Hematopoietic multipotent progenitor cell treated with erythropoietin and hydrocortisone succinate and interleukin-3 and kit ligand, for 6 days (in vitro differentiated cells): ENCODE data around the gene OSBPL8.
"Not testable (repeated sequence)": the region's sequence is repeated elsewhere in the genome, so short reads cannot be mapped to it uniquely, and the experiment has no call there.

Experiments
- DNase-seq: peaks from one replicate; pipeline ENCODE4 v3.0.0-alpha.2; 2015

The OSBPL8 gene

GRCh38 chr12:76523408-76523807, 36.2 kb downstream of the OSBPL8 start:
- DNase-seq = no peak

- peak; percentile 23 for DNase-seq
Observed at GRCh38 chr12:76520348-76520747, 39.2 kb downstream of the OSBPL8 start.

GRCh38 chr12:76519538-76519937, 40.0 kb downstream of the OSBPL8 start:
- DNase-seq = peak; percentile 29

DNA sequence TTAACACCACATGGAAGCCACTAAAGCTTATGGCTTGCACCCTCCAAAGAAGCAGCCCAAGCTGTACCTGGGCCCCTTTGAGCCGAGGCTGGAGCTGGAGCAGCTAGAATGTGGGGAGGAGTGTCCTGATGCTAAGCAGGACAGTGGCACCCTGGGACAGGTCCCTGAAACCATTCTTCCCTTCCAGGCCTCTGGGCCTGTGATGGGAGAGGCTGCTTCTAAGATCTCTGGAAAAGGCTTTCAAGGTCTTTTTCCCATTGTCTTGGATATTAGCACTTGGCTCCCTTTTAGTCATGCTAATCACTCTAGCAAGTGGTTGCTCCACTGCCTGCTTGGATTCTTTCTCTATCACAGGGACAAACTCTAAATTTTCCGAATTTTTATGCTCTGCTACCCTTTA, 40.9 kb downstream of the OSBPL8 start:
- no peak for DNase-seq

GRCh38 chr12:76515271-76515670, 44.3 kb downstream of the OSBPL8 start:
- no peak for DNase-seq

GRCh38 chr12:76511116-76511716, 48.4 kb downstream of the OSBPL8 start:
- not testable (repeated sequence) for DNase-seq

- DNase-seq = no peak
Observed at GRCh38 chr12:76508128-76508980, 51.2 kb downstream of the OSBPL8 start.

- no peak for DNase-seq
Observed at GRCh38 chr12:76506149-76506548, 53.4 kb downstream of the OSBPL8 start.

DNA sequence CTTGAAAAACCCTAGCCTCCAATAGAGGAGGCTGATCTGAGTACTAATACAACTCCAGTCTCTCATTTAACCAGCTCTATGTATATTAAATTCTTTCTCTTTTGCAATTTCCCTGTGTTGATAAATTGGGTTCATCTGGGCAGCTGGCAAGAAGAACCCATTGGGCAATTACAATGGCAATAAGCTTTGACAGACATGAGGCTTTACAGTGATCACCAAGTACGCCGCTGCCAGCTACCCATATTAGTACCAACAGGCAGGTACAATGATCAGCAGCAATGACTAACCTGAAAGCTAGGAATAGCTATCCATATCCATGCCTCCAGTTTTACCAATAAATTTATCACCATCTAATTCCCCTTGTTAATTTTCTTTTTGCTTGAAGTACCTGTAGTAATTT, 54.5 kb downstream of the OSBPL8 start:
- no peak for DNase-seq

GRCh38 chr12:76504606-76505005, 55.0 kb downstream of the OSBPL8 start:
- no peak for DNase-seq

GRCh38 chr12:76503957-76504356, 55.6 kb downstream of the OSBPL8 start:
- DNase-seq = no peak

- no peak for DNase-seq
Observed at GRCh38 chr12:76501390-76501789, 58.2 kb downstream of the OSBPL8 start.

- DNase-seq = not testable (repeated sequence)
Observed at GRCh38 chr12:76499136-76499535, 60.4 kb downstream of the OSBPL8 start.

DNA sequence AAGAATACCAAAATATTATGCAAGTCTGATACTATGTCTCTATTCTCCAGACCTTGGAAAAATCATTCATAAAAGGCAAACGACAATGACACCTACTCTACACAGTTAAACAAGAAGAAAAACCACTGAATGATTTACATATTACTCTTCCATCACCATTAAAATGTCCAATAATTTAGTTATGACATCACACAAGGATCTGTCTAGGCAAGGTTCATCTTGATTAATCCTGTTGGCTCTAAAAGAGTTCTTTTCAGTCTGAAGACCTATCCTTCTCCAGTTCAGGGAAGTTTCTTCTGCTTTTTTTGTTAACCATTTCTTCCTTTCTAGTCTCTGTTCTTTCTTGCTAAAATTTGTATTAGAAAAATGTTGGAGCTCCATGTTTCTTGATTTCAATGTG, 64.0 kb downstream of the OSBPL8 start:
- DNase-seq = no peak

DNA sequence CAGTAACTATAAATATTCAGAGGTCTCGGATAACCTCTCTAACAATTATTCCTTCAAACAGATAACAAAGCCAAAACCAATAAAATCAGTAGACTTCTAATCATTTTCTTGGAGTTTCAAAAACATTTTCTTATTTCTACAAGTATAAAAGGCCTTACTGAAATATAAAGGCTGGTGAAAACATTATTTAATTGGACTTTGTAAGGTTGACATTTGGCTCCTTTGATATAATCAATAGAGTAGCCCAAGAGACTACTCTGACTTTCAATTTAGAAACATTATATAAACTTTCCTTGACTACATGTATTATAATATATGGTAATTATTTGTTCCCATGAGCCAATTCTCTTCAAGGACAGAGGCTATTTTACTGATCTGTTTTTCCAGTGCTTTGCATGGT, 68.3 kb downstream of the OSBPL8 start:
- no peak for DNase-seq

- DNase-seq = no peak
Observed at GRCh38 chr12:76490763-76491162, 68.8 kb downstream of the OSBPL8 start.

DNA sequence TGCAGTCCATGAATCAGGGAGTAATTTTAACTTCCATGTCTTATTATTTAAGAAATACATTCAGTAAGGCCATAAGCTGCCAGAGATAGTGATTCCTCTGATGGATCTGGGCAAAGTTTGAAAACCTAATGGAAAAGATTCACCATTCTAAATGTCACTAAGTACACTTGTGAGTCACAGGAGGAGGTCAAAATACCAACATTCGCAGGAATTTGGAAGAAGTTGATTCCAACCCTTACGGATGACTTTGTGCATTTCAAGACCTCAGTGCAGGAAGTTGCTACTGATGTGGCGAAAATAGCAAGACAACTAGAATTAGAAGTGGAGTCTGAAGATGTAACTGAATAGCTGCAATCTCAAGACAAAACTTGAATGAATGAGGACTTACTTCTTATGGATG, 69.8 kb downstream of the OSBPL8 start:
- no peak for DNase-seq

DNA sequence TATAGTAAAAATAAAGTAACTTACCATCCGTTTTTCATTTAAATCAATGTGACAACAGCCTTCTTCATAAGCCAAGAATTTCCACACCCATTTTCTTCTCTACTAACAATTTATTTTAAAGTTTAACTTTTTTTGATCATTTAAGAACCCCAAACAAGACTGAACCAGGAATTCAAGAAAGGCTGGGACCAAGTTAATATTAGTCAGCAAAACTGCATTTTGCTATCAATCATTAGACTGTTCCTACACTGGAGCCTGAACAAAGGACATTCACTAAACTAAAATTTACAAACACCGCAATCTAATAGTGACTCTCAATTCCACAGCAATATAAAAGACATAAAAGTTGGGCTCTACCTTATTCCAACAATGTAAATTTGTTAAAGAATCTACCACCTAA, 73.6 kb downstream of the OSBPL8 start:
- no peak for DNase-seq

GRCh38 chr12:76480796-76481195, 78.8 kb downstream of the OSBPL8 start:
- peak; percentile 85 for DNase-seq

GRCh38 chr12:76478045-76478444, 81.5 kb downstream of the OSBPL8 start:
- DNase-seq = no peak

GRCh38 chr12:76472862-76473261, 86.7 kb downstream of the OSBPL8 start:
- not testable (repeated sequence) for DNase-seq

- no peak for DNase-seq
Observed at GRCh38 chr12:76471579-76471978, 88.0 kb downstream of the OSBPL8 start.

GRCh38 chr12:76470028-76470939, 89.3 kb downstream of the OSBPL8 start:
- peak; percentile 82 for DNase-seq
